HG03439 (cell line): ENCODE data around the gene PUSL1.

Experiments
- ATAC-seq: cut with Tn5 transposase; IDR thresholded peaks from one replicate; pipeline ENCODE4 v1.9.1; 2021; ENCODE audit warnings: mild to moderate bottlenecking, moderate library complexity; ENCODE audit not compliant: unreplicated experiment

The PUSL1 gene

GRCh38 chr1:1278620-1279019 is 29.8 kb upstream of the PUSL1 start:
- no peak for ATAC-seq

GRCh38 chr1:1279028-1279427 is 29.4 kb upstream of the PUSL1 start:
- ATAC-seq = no peak

- no peak for ATAC-seq
These were observed 27.5 kb upstream of the PUSL1 start for GRCh38 chr1:1280782-1281481.

- no peak for ATAC-seq
These were observed 26.7 kb upstream of the PUSL1 start for GRCh38 chr1:1281533-1282321.

GRCh38 chr1:1282998-1283397 is 25.4 kb upstream of the PUSL1 start:
- no peak for ATAC-seq

GRCh38 chr1:1283821-1284220 is 24.6 kb upstream of the PUSL1 start:
- ATAC-seq = no peak

GRCh38 chr1:1284221-1285101 is 23.9 kb upstream of the PUSL1 start:
- ATAC-seq = no peak

- no peak for ATAC-seq
These were observed 23.3 kb upstream of the PUSL1 start for GRCh38 chr1:1285102-1285571.

GRCh38 chr1:1285611-1286311 is 22.6 kb upstream of the PUSL1 start:
- no peak for ATAC-seq

- no peak for ATAC-seq
These were observed 21.8 kb upstream of the PUSL1 start for GRCh38 chr1:1286313-1287261.

GRCh38 chr1:1287288-1288110 is 20.9 kb upstream of the PUSL1 start:
- no peak for ATAC-seq

GRCh38 chr1:1290238-1290731 is 18.1 kb upstream of the PUSL1 start:
- no peak for ATAC-seq

- ATAC-seq = no peak
These were observed 17.3 kb upstream of the PUSL1 start for GRCh38 chr1:1291023-1291528.

GRCh38 chr1:1291548-1292441 is 16.6 kb upstream of the PUSL1 start:
- no peak for ATAC-seq

GRCh38 chr1:1292442-1292779 is 16.0 kb upstream of the PUSL1 start:
- no peak for ATAC-seq

- ATAC-seq = no peak
These were observed 15.5 kb upstream of the PUSL1 start for GRCh38 chr1:1292851-1293250.
